Subcutaneous adipose tissue (tissue), 4 donors: Measurements from ENCODE around the gene SCP2D1. TPM values are rescaled to one million over a fixed set of nuclear protein-coding genes. Genes with fewer than 3 reads are reported as not detected.

ENCODE experiments used
- total RNA-seq, 4 donors: library from RNA; depleted of rRNA; stranded (reverse); fragments of >200 nt; gene quantifications; one replicate each; pipeline ENCODE4 v1.1.0, GENCODE V29; 2016
- TF ChIP-seq, protein P1 (sequence below): fragments of 450-650 bp; IDR thresholded peaks from one replicate; pipeline ENCODE4 v1.5.1; 2016; ENCODE audit warnings: low read depth, mild to moderate bottlenecking, control low read depth, antibody characterized with exemption, moderate library complexity

SCP2D1 gene
- total RNA-seq, 4 donors from 2014 or later: not detected

DNA sequence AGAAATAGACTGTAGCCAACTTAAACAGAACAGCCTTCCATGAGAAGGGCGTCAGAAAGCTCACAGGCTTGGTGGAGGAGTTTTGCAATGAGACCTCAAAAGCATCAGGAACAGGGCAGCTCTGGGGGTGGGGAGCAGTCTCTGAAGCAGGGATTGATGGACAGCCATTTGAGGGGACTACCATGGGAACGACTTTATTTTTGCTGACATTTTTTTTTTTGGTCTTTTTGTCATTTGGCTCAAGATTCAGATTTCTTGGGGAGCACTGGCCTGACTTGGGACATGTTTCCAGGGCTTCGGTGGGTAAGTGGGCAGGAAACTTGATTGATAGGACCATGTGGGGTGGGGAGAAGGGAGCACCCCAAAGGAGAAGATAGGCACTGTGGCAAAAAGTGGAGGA is 32.1 kb upstream of the SCP2D1 start:
- TF ChIP-seq, protein P1, sequence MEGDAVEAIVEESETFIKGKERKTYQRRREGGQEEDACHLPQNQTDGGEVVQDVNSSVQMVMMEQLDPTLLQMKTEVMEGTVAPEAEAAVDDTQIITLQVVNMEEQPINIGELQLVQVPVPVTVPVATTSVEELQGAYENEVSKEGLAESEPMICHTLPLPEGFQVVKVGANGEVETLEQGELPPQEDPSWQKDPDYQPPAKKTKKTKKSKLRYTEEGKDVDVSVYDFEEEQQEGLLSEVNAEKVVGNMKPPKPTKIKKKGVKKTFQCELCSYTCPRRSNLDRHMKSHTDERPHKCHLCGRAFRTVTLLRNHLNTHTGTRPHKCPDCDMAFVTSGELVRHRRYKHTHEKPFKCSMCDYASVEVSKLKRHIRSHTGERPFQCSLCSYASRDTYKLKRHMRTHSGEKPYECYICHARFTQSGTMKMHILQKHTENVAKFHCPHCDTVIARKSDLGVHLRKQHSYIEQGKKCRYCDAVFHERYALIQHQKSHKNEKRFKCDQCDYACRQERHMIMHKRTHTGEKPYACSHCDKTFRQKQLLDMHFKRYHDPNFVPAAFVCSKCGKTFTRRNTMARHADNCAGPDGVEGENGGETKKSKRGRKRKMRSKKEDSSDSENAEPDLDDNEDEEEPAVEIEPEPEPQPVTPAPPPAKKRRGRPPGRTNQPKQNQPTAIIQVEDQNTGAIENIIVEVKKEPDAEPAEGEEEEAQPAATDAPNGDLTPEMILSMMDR: no peak

DNA sequence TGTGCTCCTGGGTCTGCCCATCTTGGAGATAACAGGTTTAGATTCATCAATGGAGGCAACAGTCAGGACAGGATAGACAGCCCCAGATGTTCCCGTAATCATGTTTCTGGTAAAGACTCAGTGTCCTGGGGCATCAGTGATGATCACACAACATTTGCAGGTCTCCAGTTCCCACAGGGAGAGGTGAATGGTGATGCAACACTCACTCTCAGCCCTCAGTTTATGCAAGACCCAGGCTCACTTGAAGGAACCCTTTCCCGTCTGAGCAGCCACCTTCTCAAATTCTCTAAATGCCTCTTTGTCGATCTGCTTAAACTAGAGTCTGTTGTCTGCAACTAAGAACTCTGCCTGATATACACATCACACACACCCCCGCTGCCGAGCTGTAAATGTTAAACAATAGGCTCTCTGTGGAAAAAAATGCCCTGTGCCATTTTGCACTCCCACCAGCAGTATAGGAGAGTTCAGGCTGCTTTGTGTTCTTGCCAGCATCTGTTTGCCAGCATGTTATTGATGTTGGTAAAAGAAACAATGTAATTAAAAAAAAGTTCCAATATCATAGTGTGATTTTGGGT is 30.1 kb upstream of the SCP2D1 start:
- TF ChIP-seq, protein P1: no peak

DNA sequence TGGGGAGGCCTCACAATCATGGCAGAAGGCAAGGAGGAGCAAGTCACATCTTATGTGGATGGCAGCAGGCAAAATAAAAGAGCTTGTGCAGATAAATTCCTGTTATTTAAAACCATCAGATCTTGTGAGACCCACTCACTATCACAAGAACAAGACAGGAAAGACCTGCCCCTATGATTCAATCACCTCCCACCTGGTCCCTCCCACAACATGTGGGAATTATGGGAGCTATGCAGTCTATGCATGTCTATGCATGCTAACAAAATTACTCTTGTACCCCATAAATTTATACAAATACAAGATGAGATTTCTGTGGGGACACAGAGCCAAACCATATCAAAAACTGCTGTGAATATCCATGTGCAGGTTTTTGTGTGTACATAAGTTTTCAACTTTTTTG is 25.6 kb upstream of the SCP2D1 start:
- TF ChIP-seq, protein P1: no peak

DNA sequence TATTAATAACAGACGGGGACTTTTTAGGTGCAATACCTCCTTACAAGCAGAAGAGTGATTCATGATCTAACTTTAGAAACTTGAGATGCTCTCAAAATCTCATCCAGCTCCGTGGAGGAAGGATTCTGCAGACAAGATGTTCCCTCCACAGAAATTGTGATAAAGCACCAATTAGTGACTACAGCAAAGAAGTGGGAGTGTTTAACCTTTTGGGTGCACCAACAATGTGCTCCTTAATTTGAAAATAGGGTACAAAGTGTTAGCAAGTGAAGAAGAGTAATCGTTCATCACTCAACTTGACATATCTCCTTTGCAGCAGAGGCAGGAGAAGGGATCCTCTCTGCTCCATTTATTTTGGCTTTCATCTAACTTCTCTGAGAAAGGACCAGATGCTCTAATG is 22.8 kb upstream of the SCP2D1 start:
- TF ChIP-seq, protein P1: no peak

DNA sequence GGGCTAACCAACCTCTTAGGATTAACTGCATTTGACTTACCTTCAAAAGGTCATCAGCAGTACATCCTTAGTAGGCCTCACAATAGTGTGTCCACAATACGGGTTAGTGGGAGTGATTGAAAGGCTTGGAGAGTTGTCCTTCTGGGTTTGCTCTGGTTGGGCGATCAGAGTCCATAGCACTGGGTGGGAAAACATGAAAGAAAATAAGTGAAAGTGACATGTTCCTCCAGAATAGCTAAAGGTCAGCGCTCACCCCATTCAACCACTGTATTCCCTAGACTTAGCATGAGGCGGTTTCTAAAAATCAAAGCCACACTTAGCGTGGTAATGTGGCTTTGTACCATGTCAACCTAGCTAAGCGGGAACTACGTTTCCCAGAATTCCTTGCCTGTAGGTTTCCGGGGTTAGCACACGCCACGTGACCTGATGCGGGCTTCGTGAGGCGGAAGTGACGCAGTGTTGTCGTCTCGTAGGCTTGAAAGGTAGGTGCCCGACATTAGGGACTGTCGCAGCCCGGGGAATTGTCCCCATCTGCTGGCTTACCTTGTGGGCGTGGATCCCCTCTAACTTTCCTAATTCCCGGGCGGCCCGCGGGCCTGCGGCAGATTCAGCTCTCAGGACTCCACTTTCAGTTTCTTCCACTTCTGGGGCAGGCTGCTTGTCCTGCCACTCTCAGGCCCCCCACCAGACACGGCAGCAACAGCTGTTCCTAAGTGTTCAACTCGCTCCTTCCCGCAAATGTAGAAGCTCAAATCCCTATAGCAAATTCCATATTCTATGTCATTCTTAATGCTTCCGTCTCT is 19.8 kb upstream of the SCP2D1 start:
- TF ChIP-seq, protein P1: no peak

DNA sequence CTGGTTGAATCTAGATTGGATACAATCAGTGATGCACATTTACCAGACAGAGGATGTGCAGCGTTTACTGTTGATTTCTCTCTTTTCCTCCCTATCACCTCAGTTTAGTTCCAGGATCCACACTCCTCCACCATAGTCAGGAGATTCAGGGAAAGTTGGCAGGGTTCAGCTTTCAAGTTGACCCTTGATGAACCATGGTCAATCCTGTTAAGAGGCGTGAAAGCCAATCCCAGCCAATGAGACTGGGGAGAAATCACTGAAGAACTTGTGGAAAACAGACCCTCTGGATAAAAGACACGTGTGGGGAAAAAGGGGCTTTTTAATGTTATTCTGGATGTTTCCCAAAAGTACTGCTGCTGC is 19.2 kb upstream of the SCP2D1 start:
- TF ChIP-seq, protein P1: no peak

DNA sequence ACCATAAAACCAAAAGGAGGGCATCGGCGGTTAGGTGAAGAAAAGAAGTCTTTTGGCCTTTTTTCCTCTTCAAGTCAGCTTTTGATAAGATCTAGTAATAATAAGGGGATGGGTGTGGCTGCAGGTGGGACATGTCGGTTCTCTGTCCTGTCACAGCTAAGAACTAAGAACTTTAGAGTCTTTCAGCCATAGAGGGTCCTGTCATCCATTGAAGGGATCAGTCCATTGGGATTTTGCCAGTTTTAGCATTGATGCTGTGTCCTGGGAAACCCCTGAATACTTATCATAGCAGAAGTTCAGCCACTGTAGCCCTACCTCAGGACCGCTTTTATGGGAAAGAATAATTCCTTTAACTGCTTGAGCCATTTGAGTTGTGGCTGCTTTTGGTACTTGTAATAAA is 18.2 kb upstream of the SCP2D1 start:
- TF ChIP-seq, protein P1: no peak
